ENCODE measurements around the gene PGS1. TPM values are rescaled to one million over a fixed set of nuclear protein-coding genes. Genes with fewer than 3 reads are reported as not detected.

PGS1 gene
- polyA plus RNA-seq, 3 donors = 42.2 to 55.0 (median 45.7) TPM

DNA sequence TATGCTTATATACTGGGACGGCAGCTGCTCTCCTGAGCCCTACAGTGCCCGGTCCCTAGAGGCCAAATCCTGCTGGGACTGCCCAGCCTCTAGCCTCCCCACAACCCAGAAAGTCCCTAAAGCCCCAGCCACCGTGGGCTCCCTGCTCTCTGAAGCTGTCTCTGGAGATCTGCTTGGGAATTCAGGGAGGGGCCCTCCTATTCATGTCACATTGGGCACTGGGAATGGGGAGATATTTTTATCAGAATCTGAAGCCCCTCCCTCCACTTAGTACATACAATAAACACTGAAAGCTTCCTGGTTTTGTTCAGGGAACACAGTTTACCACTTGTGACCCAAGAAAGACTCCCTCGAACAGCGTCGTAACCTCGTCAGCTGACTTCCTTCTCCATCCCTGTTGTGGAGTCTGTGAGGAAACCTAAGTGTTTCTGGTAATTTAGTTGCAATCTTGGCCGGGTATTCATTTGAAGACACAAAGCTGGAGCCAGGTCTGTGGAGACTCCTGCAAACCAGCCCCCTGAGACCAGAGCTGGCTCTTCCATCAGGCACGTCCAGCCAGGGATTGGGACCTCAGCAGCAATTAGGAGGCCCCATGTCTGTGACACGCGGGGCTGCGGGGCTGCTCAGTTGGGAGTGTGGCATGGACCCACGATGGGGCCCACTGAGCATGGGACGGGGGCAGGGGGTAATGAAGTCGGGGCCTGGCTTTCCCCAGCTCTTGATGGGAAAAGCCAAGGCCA lies 38.5 kb downstream of the PGS1 start:
- DNase-seq (ENCODE audit: extremely low read depth in 1 of 11, low read depth in 9 of 11, low spot score in 4 of 11) = no peak

DNA sequence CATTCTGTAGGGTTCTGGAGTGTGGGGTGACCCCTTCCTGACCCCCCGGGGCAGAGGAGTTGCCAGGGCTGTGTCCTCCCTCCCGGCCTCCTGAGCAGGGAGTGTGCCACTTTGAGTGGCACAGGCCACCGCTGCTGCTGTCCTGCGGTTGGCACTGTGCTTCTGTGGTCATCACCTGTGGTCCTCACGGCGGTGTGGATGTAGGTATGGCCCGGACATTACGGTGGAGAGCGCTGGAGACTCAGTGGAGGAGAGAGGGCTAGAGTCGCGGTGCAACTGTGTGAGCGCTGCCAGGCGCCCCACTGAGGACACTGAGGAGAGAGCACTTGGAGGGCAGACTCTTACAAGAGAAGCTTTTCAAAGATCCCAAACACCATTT lies 39.1 kb downstream of the PGS1 start:
- DNase-seq (ENCODE audit: extremely low read depth in 1 of 11, low read depth in 9 of 11, low spot score in 4 of 11) = no peak

GRCh38 chr17:78418326-78419026 lies 40.0 kb downstream of the PGS1 start:
- no peak for DNase-seq (ENCODE audit: extremely low read depth in 1 of 11, low read depth in 9 of 11, low spot score in 4 of 11)

- no peak for DNase-seq (ENCODE audit: extremely low read depth in 1 of 11, low read depth in 9 of 11, low spot score in 4 of 11)
These were observed 41.7 kb downstream of the PGS1 start for GRCh38 chr17:78419970-78420815.

DNA sequence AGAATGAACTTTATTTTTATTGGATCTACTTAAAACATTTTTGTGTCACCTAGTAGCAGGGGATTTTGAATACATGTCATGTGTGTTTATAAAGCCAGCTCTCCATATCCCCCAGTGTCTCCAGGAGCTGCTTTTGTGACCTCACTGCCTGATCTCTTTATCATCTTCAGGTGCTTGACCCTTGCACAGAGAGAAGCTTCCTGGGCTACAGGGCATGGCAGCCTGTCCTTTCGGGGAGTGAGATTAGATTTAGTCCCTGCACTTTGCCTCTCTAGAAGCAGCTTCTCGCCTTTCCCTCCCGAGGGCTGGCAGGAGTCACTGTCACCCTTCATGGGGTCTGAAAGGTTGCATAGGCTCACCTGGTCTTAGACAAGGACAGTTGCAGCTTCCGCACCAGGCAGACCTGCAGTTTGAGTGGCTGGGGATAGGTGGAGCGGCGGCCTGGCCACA lies 42.7 kb downstream of the PGS1 start:
- DNase-seq (ENCODE audit: extremely low read depth in 1 of 11, low read depth in 9 of 11, low spot score in 4 of 11) = no peak

- peak in 8 of 11 donors; percentile 50 to 64 (median 56) for DNase-seq (ENCODE audit: extremely low read depth in 1 of 11, low read depth in 9 of 11, low spot score in 4 of 11)
These were observed 43.3 kb downstream of the PGS1 start for GRCh38 chr17:78421534-78422266.

DNA sequence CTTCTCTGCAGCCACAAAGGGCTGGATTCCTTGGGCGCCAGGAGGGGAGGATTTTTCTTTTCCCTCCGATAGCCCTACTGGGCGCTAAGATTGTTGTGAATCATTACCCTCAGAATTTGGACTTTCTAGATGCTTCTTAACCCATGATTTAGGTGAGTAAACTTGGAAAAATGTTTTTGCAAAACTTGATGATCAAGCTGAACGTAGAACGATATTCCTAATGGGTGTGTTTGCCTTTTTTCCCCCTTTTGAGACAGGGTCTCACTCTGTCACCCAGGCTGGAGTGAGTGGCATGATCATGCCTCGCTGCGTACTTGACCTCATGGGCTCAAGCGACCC lies 43.8 kb downstream of the PGS1 start:
- DNase-seq (ENCODE audit: extremely low read depth in 1 of 11, low read depth in 9 of 11, low spot score in 4 of 11) = no peak

DNA sequence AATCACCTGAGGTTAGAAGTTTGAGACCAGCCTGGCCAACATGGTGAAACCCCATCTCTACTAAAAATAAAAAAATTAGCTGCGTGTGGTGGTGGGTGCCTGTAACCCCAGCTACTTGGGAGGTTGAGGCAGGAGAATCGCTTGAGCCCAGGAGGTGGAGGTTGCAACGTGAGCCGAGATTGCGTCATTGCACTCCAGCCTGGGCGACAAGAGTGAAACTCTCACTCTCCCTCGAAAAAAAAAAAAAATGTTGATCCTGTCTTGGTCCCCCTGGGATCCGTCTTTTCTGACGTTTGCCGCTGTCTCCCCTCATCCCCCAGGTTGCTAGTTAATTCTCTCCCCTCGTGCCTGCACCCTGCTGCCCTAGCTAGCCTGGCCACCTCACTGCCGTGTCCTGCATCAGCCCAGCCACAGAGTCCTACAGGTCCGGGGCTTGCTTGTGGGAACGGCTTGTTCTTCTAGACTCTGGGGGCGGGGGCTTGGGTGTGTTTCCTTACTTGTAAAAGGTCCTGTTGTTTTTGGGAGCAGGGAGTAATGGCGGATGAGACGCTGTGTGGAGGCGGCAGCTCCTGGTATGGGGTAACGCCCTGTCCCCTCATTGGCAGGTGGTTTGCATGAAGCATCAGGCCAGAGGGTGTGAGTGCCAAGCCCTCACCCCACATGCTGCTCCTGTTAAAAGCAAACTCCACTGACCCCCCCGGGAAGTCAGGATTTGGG lies 44.6 kb downstream of the PGS1 start:
- no peak for DNase-seq (ENCODE audit: extremely low read depth in 1 of 11, low read depth in 9 of 11, low spot score in 4 of 11)

DNA sequence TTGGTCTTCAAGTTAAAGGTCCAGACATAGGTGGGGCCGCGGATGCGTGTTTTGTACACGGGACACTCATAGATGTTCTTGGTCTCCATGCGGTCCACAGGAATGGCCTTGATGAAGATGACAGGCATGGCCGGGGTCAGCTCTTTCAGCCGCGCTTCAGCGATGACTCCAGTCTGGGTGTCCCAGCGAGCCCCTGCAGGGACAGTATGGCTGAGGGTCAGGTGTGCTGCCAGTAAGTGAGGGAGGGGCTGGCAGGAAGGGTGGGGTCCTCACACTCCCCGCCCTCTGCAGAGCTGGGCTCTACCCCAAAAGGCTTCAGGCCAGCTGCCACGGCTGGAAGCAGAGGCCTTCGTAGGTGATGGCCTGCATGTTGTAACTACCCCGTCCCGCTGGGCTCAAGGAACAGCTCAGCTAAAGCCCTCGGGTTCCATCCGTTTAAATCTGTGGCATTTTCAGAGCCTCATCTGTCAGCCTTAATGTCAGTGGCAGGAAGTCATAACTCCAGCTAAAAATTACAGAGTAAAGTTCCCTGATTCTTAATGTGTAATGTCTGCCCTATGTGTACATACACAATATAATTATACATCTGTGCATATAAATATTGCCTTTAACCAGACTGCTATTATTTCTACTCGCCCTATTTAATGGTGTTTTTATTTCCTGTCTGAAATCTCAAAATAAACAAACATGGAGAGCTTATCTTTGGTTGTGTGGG lies 45.7 kb downstream of the PGS1 start:
- DNase-seq (ENCODE audit: extremely low read depth in 1 of 11, low read depth in 9 of 11, low spot score in 4 of 11) = no peak

DNA sequence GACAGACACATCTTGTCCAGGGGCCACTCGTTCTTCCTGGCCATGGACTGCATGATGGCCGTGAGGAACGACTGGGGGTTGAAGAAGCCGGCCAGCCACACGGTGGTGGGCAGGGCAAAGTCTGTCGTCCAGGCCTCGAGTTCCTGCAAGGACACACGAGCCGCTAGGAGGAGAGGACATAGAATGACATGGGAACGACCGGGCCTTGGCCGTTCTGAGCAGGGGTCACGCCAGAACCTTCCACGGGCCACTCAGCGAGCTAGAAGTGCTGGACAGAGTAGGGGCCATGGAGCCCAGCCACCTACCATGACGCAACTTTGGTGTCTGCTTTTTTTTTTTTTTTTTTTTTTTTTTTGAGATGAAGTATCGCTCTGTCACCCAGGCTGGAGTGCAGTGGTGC lies 47.0 kb downstream of the PGS1 start:
- DNase-seq (ENCODE audit: extremely low read depth in 1 of 11, low read depth in 9 of 11, low spot score in 4 of 11) = no peak

- no peak for DNase-seq (ENCODE audit: extremely low read depth in 1 of 11, low read depth in 9 of 11, low spot score in 4 of 11)
These were observed 47.9 kb downstream of the PGS1 start for GRCh38 chr17:78426293-78426879.

DNA sequence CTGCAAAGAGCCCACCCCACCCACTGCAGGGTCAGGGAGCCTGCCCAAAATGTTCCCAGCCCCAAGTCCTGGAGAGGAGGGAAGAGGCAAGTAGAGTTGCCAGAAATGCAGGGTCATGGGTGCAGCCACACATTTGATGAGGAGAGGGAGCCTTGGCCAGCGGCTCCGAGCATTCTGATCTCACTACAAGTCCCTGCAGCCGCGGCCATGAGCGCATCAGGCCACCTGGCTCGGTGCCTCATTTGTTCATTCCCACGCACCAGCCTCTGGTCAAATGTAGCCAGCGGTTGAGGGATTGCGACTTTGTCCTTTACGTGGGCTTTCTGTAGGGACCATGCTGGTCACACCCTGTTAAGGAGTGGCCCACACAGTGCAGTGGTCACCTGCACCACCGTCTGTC lies 48.7 kb downstream of the PGS1 start:
- DNase-seq (ENCODE audit: extremely low read depth in 1 of 11, low read depth in 9 of 11, low spot score in 4 of 11) = no peak

DNA sequence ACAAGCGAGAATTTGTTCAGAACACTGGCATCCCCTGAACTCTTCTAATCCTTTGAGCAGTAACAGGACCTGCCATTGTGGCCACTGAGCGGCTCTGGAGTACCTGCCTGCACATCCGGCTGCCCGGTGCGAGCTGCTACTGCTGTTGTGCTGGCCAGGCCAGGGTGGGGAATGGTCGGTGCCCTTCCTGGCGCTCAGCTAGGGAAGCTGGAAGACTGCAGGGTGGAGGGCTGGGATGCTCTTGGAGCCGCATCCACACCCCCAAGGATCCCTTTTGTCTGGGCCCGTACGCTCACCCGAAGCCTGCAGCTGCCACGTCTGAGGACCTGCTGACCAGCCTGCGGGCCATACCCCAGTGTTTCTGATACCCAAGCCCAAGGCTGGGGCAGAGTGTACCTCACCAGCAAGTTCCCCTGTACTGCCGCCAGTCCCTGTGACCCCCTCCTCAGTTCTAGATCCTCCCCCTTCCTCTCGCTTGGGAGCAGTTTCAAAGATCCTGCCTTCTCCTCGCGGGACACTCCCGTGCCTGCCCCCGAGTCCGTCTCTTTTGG lies 49.7 kb downstream of the PGS1 start:
- DNase-seq (ENCODE audit: extremely low read depth in 1 of 11, low read depth in 9 of 11, low spot score in 4 of 11) = no peak

GRCh38 chr17:78428836-78429617 lies 50.6 kb downstream of the PGS1 start:
- no peak for DNase-seq (ENCODE audit: extremely low read depth in 1 of 11, low read depth in 9 of 11, low spot score in 4 of 11)

- no peak for DNase-seq (ENCODE audit: extremely low read depth in 1 of 11, low read depth in 9 of 11, low spot score in 4 of 11)
These were observed 51.2 kb downstream of the PGS1 start for GRCh38 chr17:78429618-78429995.

DNA sequence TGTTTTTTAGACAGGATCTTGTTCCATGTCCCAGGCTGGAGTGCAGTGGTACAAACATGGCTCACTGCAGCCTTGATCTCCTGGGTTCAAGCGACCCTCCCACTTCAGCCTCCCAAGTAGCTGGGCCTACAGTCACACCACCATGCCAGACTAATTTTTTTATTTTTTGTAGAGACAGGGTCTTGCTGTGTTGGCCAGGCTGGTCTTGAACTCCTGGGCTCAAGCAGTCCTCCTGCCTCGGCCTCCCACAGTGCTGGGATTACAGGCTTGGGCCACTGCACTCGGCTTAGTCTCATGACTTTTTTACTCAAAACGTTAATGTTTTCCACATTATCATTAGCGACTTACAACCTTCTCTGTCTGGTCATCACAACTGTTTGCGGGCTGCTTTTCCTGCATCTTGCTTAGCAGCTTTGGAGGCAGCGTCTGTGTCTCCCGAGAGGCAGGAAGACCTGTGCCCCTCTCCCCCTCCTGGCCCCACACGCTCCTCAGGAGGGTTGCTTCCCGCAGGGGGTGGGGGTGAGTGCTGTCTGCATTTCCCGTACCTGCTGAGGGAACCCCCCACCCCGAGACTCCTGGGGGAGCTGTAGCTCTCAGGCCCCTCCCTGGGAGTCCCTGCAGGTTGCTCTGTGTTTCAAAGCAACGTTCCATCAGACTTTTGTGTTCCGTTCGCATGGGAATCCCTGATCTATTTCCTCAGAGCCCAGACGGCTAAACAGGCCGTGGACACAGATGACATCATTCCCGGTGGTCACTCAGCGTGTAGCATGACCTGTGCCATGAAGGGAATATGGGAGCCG lies 52.6 kb downstream of the PGS1 start:
- DNase-seq (ENCODE audit: extremely low read depth in 1 of 11, low read depth in 9 of 11, low spot score in 4 of 11) = no peak
